Measurements from ENCODE around the gene FHL3.

The FHL3 gene

GRCh38 chr1:38012363-38013226 lies 7.3 kb upstream of the FHL3 start, which contains the start of gene UTP11:
UTP11 (plus strand) TSS chr1:38012734; CDS start chr1:38012803, 69 bp downstream.
- Mint-ChIP-seq H3K27me3 (no peaks in the 10 kb centered on the region), H3K36me3 (peaks cover 3% of the 10 kb centered on the region), H3K4me1 (peaks cover 12% of the 10 kb centered on the region)

GRCh38 chr1:38009841-38010180 lies 4.5 kb upstream of the FHL3 start:
- no peak for ATAC-seq (ENCODE audit: low read depth)
- H3K9me3 Mint-ChIP-seq: no peaks in the 10 kb centered on the region
- H3K27ac Mint-ChIP-seq: no peak overlapping the region
- no peaks in the 10 kb centered on the region for H3K36me3 Mint-ChIP-seq
- no peak for DNase-seq (ENCODE audit: low spot score in 2 of 2)
- H3K4me3 Mint-ChIP-seq: no peak overlapping the region
- H3K27me3 Mint-ChIP-seq: peaks cover 3% of the 10 kb centered on the region
- peaks cover 12% of the 10 kb centered on the region for H3K4me1 Mint-ChIP-seq

More at GRCh38 chr1:38012363-38013226, 7.3 kb upstream of the FHL3 start, which contains the start of gene UTP11:
- ATAC-seq (ENCODE audit: low read depth): peak; percentile 99
- Mint-ChIP-seq H3K27ac (peak within 1 kb of the TSS; percentile 96), H3K9me3 (no peaks in the 10 kb centered on the region), H3K4me3 (peak within 1 kb of the TSS; percentile 99)
- peak; percentile 79 to 84 for DNase-seq (ENCODE audit: low spot score in 2 of 2)

GRCh38 chr1:38009088-38009840 lies 4.0 kb upstream of the FHL3 start:
- Mint-ChIP-seq H3K27ac (no peak overlapping the region), H3K9me3 (no peaks in the 10 kb centered on the region), H3K27me3 (peaks cover 6% of the 10 kb centered on the region), H3K4me3 (no peak overlapping the region), H3K36me3 (no peaks in the 10 kb centered on the region), H3K4me1 (peaks cover 15% of the 10 kb centered on the region)
- no peak for DNase-seq (ENCODE audit: low spot score in 2 of 2)
- ATAC-seq (ENCODE audit: low read depth): no peak

- H3K4me1 Mint-ChIP-seq: peaks cover 4% of the 10 kb centered on the region
- H3K4me3 Mint-ChIP-seq: peak overlapping the region; percentile 77
- H3K27ac Mint-ChIP-seq: no peak overlapping the region
- no peaks in the 10 kb centered on the region for H3K9me3 Mint-ChIP-seq
- peaks cover 10% of the 10 kb centered on the region for H3K27me3 Mint-ChIP-seq
- H3K36me3 Mint-ChIP-seq: no peaks in the 10 kb centered on the region
- DNase-seq (ENCODE audit: low spot score in 2 of 2): no peak
- no peak for ATAC-seq (ENCODE audit: low read depth)
Observed at GRCh38 chr1:38006008-38006828, 904 bp upstream of the FHL3 start.

DNA sequence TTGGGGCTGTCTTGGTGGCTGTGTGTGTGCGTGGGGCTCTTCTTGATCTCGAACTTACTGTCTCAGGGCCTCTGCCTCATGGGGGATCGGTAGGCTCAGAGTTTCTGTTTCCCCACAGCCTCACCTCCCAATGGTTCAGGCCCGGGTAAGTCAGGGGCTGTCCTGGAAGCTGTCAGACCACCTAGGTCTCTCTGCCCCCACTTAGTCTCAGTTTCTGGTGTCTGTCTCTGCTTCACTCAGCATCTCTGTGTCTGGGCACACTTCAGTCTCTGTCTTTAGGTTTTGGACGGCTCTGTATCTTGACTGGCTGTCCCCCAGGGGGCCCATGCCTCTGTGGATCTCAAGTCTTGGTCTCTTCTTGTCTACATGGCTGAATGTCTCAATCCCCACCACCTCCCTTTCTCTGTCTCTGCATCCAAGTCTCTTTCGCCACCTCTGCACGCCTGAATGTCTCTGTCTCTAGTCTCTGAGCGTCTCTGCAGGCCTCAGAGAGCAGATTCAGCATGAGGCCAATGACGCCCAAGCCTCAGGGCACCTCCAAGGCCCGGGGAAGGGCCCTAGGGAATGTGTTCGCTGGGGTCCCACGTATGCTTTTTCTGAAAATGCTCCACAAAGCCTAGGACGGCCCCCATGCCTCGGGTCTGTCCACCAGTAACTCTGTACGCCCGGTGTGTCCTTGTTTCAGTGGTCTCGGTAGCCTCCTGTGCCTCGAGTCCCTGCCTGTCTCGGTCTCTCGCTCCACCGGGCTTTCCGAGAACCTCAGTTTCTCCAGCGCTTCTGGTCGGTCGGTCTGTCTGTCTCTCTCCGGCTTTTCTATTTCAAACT lies 818 bp downstream of the FHL3 start:
- Mint-ChIP-seq H3K36me3 (no peaks in the 10 kb centered on the region), H3K9me3 (no peaks in the 10 kb centered on the region), H3K4me1 (peaks cover 4% of the 10 kb centered on the region), H3K27me3 (peaks cover 10% of the 10 kb centered on the region), H3K27ac (no peak overlapping the region), H3K4me3 (peak overlapping the region; percentile 45)
- ATAC-seq (ENCODE audit: low read depth): peak; percentile 45
- no peak for DNase-seq (ENCODE audit: low spot score in 2 of 2)

- no peaks in the 10 kb centered on the region for H3K36me3 Mint-ChIP-seq
- H3K4me1 Mint-ChIP-seq: peaks cover 6% of the 10 kb centered on the region
- ATAC-seq (ENCODE audit: low read depth): no peak
- DNase-seq (ENCODE audit: low spot score in 2 of 2): no peak
- H3K9me3 Mint-ChIP-seq: no peaks in the 10 kb centered on the region
- H3K4me3 Mint-ChIP-seq: no peak overlapping the region
- peaks cover 10% of the 10 kb centered on the region for H3K27me3 Mint-ChIP-seq
- H3K27ac Mint-ChIP-seq: no peak overlapping the region
Observed at GRCh38 chr1:38003261-38004250, 1.8 kb downstream of the FHL3 start.

DNA sequence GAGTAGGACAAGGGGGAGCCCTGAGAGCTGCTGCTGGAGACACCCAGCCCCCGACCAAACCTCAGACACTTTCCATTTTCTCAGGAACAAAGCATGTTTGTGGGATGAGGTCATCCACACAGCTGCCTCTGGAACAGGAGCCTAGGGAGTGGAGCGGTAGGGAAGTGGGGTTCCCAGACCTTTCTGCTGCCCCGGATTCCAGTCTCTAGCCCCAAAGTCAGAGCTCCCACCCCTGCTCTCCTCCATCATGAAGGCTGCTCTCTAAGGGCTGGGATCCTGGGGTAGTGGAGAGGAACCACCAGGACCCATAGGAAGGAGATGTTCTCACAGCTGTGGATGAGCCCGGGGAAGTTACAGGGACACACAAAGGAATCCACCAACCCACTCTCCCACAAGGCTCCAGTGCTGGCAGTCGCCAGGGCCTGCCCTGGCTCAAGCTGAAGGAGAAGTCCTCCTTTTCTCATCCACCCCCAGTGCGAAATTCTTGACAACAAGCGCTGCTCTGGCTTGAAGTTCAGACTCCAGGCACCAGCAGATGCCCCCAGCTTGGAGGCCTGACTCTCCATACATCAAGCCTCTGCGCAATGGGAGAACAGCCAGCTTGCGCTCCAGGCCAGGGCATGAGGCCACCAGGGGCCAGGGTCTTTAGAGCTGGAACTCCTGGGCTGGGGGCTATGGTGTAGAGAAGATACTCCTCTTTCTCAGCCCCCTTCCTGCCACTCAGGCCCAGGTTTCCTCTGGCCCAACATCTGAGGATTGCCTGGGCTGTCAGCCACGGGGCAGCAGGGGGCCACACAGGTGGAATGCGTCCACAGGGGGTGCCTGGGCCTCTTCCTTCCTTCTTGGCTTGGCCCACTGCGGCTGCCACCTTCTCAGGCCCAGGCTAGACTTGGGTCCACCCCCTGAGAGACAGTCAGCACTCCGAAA lies 4.5 kb downstream of the FHL3 start:
- H3K9me3 Mint-ChIP-seq: no peaks in the 10 kb centered on the region
- no peak overlapping the region for H3K27ac Mint-ChIP-seq
- ATAC-seq (ENCODE audit: low read depth) (no peak), DNase-seq (ENCODE audit: low spot score in 2 of 2) (no peak)
- H3K4me1 Mint-ChIP-seq: peaks cover 8% of the 10 kb centered on the region
- H3K4me3 Mint-ChIP-seq: no peak overlapping the region
- H3K27me3 Mint-ChIP-seq: peaks cover 7% of the 10 kb centered on the region
- H3K36me3 Mint-ChIP-seq: no peaks in the 10 kb centered on the region

DNA sequence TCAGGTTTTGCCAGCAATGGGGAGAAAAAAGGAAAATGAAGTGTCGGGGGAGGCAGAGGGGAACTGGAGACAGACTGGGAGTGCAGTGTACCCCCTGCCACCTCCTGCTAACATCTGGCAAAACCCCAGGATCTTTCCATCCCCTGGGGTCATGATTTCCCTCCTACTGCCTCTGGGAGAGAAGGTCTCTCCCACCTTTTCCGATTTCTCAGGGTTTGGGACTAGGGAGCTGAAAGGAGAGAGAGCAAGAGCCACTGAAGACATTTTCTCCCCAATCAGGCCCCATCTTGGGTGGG lies 5.1 kb downstream of the FHL3 start:
- H3K27me3 Mint-ChIP-seq: peaks cover 7% of the 10 kb centered on the region
- no peak for DNase-seq (ENCODE audit: low spot score in 2 of 2)
- H3K9me3 Mint-ChIP-seq: no peaks in the 10 kb centered on the region
- no peak overlapping the region for H3K27ac Mint-ChIP-seq
- no peak overlapping the region for H3K4me3 Mint-ChIP-seq
- H3K36me3 Mint-ChIP-seq: no peaks in the 10 kb centered on the region
- ATAC-seq (ENCODE audit: low read depth): no peak
- peaks cover 10% of the 10 kb centered on the region for H3K4me1 Mint-ChIP-seq

DNA sequence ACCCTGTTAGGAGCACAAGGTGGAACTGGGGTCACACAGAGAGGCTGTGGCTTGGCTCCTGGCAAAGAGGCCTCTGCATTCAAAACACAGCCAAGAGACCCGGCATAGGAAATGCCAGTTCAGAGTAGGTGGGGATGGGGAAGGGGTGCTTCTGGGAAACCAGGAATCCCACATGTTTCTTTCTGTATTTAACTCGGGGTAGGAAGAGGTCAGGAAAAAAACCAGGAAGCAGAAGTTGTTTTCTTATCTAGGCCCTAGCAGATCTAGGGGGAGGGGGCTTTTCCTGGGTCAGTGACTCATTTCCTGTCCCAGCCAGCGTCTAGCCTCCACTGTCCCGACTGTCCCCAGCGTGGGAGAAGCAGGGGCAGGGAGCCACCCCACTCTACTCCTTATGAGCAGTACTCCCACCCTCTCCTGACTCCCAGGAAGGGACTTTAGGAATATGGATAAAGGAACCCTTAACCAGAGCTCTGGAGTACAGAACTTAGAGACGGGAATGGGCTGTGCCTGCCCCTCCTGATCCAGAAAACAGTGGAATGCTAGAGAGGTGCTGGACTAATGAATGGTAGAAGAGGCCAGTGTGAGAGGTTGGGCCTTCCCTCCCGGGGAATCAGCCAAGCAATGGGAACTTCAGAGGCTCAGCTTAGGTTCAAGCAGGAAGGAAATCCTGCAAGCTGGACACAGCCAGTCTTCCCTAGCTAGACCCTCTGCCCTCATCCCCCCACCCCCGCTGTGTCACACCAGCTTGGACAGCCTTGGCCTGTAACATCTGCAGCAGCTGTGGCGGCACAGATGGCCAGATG lies 5.7 kb downstream of the FHL3 start:
- Mint-ChIP-seq H3K9me3 (no peaks in the 10 kb centered on the region), H3K4me1 (peaks cover 14% of the 10 kb centered on the region), H3K27me3 (peaks cover 7% of the 10 kb centered on the region), H3K36me3 (no peaks in the 10 kb centered on the region), H3K27ac (no peak overlapping the region), H3K4me3 (no peak overlapping the region)
- DNase-seq (ENCODE audit: low spot score in 2 of 2) (no peak), ATAC-seq (ENCODE audit: low read depth) (no peak)

DNA sequence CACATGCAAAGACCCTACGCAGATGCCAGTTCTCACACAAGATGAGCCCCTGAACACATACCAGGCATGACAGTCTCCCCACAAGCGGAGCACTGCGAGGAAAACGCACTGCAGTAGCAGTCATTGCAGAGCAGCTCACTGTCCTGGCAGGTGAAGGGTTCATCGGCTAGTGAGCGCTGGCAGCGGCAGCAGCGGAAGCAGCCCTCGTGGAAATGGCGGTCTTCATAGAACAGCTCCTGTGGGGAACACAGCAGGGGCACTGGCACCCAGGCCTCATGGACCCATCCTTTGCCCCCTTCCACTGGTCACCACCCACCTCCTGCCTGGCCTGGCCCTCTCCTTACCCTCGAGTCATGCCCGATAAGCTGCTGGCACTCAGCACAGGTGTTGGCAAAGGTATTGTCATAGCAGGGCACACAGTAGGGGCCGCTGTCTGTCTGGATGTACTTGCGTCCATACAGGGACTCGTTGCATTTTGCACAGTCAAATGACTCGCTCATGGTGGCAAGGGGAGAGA lies 6.3 kb downstream of the FHL3 start:
- Mint-ChIP-seq H3K27me3 (peaks cover 3% of the 10 kb centered on the region), H3K36me3 (no peaks in the 10 kb centered on the region), H3K9me3 (no peaks in the 10 kb centered on the region), H3K4me3 (no peak overlapping the region), H3K27ac (no peak overlapping the region), H3K4me1 (peaks cover 10% of the 10 kb centered on the region)
- DNase-seq (ENCODE audit: low spot score in 2 of 2) (no peak), ATAC-seq (ENCODE audit: low read depth) (no peak)

Measured in memory B cell (primary cell).